NB4 (cell line): ENCODE data around the gene ZNF644.

ENCODE experiments used
- DNase-seq: peaks from one replicate; pipeline ENCODE4 v3.0.0; 2010; ENCODE audit warnings: low read depth
- H3K4me3 ChIP-seq: one replicate; pipeline ENCODE4 v1.5.1; 2011; ENCODE audit warnings: mild to moderate bottlenecking, low read depth, low read length, moderate library complexity
- CTCF ChIP-seq: IDR thresholded peaks from one replicate; pipeline ENCODE4 v1.5.1; 2012; ENCODE audit warnings: low read depth, low read length
- MAX ChIP-seq: IDR thresholded peaks from 2 replicates; pipeline ENCODE4 v1.6.1; 2011; ENCODE audit warnings: low read depth, low read length
- MYC ChIP-seq: IDR thresholded peaks from 2 replicates; pipeline ENCODE4 v1.6.1; 2011; ENCODE audit warnings: low read depth, low read length
- POLR2A ChIP-seq: IDR thresholded peaks from 2 replicates; pipeline ENCODE4 v1.6.1; 2011; ENCODE audit warnings: mild to moderate bottlenecking; ENCODE audit not compliant: insufficient read length; ENCODE audit errors: extremely low read depth

The ZNF644 gene

GRCh38 chr1:90922996-90923395 is 98.8 kb downstream of the ZNF644 start:
- no peak overlapping the region for H3K4me3 ChIP-seq
- no peak for DNase-seq
- TF ChIP-seq POLR2A (no peak), CTCF (no peak), MAX (no peak), MYC (no peak)

GRCh38 chr1:90922202-90922601 is 99.6 kb downstream of the ZNF644 start:
- H3K4me3 ChIP-seq, result no peak overlapping the region
- no peak for DNase-seq
- TF ChIP-seq MAX (no peak), CTCF (no peak), POLR2A (no peak), MYC (no peak)

GRCh38 chr1:90919900-90920299 is 101.9 kb downstream of the ZNF644 start:
- H3K4me3 ChIP-seq, result no peak overlapping the region
- DNase-seq, result no peak
- TF ChIP-seq POLR2A (no peak), MYC (no peak), MAX (no peak), CTCF (no peak)

- DNase-seq, result no peak
- no peak for TF ChIP-seq CTCF
- no peak for TF ChIP-seq MAX
- no peak overlapping the region for H3K4me3 ChIP-seq
Observed at GRCh38 chr1:90919190-90919719, 102.6 kb downstream of the ZNF644 start.

- no peak overlapping the region for H3K4me3 ChIP-seq
- no peak for DNase-seq
- TF ChIP-seq MYC, result no peak
- no peak for TF ChIP-seq MAX
- TF ChIP-seq CTCF, result no peak
- no peak for TF ChIP-seq POLR2A
Observed at GRCh38 chr1:90911353-90911752, 110.5 kb downstream of the ZNF644 start.

- TF ChIP-seq MYC (no peak), CTCF (no peak), MAX (no peak), POLR2A (no peak)
- no peak for DNase-seq
- H3K4me3 ChIP-seq, result no peak overlapping the region
Observed at GRCh38 chr1:90902672-90903071, 119.2 kb downstream of the ZNF644 start.
